OCI-LY1 (cell line): Measurements from ENCODE around the gene HEATR1.

Source experiments
- H2AFZ ChIP-seq: fragments of 200-600 bp; sonication (generic), shearing (Covaris generic); 2 replicates; pipeline ENCODE4 v1.6.0; 2014; ENCODE audit warnings: antibody characterized with exemption, mild to moderate bottlenecking, low read length
- H3F3A ChIP-seq: fragments of 200-600 bp; sonication (generic), shearing (Covaris generic); 2 replicates; pipeline ENCODE4 v1.6.0; 2014; ENCODE audit warnings: mild to moderate bottlenecking, antibody characterized with exemption, low read length, moderate library complexity; ENCODE audit not compliant: insufficient read depth
- H3K27ac ChIP-seq: fragments of 200-600 bp; sonication (generic); 2 replicates; pipeline ENCODE4 v1.5.1; 2014; ENCODE audit warnings: low read length, mixed run types, mild to moderate bottlenecking, low read depth; ENCODE audit not compliant: poor library complexity, severe bottlenecking
- H3K27me3 ChIP-seq: fragments of 200-600 bp; sonication (generic); 2 replicates; pipeline ENCODE4 v1.6.0; 2014; ENCODE audit warnings: antibody characterized with exemption, mild to moderate bottlenecking, low read length, moderate library complexity; ENCODE audit not compliant: insufficient read depth
- H3K36me3 ChIP-seq: fragments of 200-600 bp; sonication (generic); 2 replicates; pipeline ENCODE4 v1.6.1; 2014; ENCODE audit warnings: mild to moderate bottlenecking, antibody characterized with exemption, low read length, moderate library complexity, mixed read lengths; ENCODE audit not compliant: insufficient read depth
- H3K4me1 ChIP-seq: fragments of 200-600 bp; sonication (generic); 2 replicates; pipeline ENCODE4 v1.5.1; 2014; ENCODE audit warnings: mild to moderate bottlenecking, low read length, moderate library complexity; ENCODE audit not compliant: insufficient read depth, severe bottlenecking
- H3K4me2 ChIP-seq: fragments of 200-600 bp; sonication (generic), shearing (Covaris generic); 2 replicates; pipeline ENCODE4 v1.6.1; 2014; ENCODE audit warnings: low read length
- H3K4me3 ChIP-seq: fragments of 200-600 bp; sonication (generic); 2 replicates; pipeline ENCODE4 v1.5.1; 2014; ENCODE audit warnings: low read length, low read depth, mild to moderate bottlenecking, mixed read lengths; ENCODE audit not compliant: poor library complexity, severe bottlenecking
- H3K79me2 ChIP-seq: fragments of 200-600 bp; shearing (Covaris generic); 2 replicates; pipeline ENCODE4 v1.6.1; 2016; ENCODE audit warnings: mixed run types, low read length, mixed read lengths; ENCODE audit not compliant: insufficient read depth
- H3K9ac ChIP-seq: fragments of 200-600 bp; sonication (generic), shearing (Covaris generic); 2 replicates; pipeline ENCODE4 v1.6.1; 2014; ENCODE audit warnings: mild to moderate bottlenecking, low read length, mixed read lengths
- H3K9me2 ChIP-seq: fragments of 200-600 bp; sonication (generic), shearing (Covaris generic); 2 replicates; pipeline ENCODE4 v1.6.1; 2014; ENCODE audit warnings: low read depth, mild to moderate bottlenecking, low read length, mixed read lengths
- H3K9me3 ChIP-seq: fragments of 200-600 bp; shearing (Covaris generic); 2 replicates; pipeline ENCODE4 v1.6.1; 2014; ENCODE audit warnings: low read length, mixed read lengths
- H4K20me1 ChIP-seq: fragments of 200-600 bp; sonication (generic), shearing (Covaris generic); 2 replicates; pipeline ENCODE4 v1.6.0; 2016; ENCODE audit warnings: mild to moderate bottlenecking, low read length; ENCODE audit not compliant: insufficient read depth
- EZH2 ChIP-seq: fragments of 200-600 bp; sonication (generic), shearing (Covaris generic); IDR thresholded peaks from 2 replicates; pipeline ENCODE4 v1.8.0; 2017; ENCODE audit warnings: borderline replicate concordance, mixed run types, mild to moderate bottlenecking, antibody characterized with exemption, low read length, moderate library complexity, mixed read lengths
- TF ChIP-seq, protein P1 (sequence below): fragments of 200-600 bp; sonication (generic), shearing (Covaris generic); IDR thresholded peaks from 2 replicates; pipeline ENCODE4 v1.5.1; 2017; ENCODE audit warnings: mild to moderate bottlenecking, antibody characterized with exemption, low read length, moderate library complexity, mixed read lengths

Gene HEATR1

GRCh38 chr1:236502972-236503639 is 101.2 kb downstream of the HEATR1 start:
- no peaks in the 10 kb centered on the region for H3K36me3 ChIP-seq
- no peaks in the 10 kb centered on the region for H3K4me1 ChIP-seq
- no peaks in the 10 kb centered on the region for H3K9me3 ChIP-seq
- no peaks in the 10 kb centered on the region for H3K27me3 ChIP-seq
- no peak overlapping the region for H3K9ac ChIP-seq
- H4K20me1 ChIP-seq: no peaks in the 10 kb centered on the region
- no peaks in the 10 kb centered on the region for H3K79me2 ChIP-seq
- TF ChIP-seq, protein P1, sequence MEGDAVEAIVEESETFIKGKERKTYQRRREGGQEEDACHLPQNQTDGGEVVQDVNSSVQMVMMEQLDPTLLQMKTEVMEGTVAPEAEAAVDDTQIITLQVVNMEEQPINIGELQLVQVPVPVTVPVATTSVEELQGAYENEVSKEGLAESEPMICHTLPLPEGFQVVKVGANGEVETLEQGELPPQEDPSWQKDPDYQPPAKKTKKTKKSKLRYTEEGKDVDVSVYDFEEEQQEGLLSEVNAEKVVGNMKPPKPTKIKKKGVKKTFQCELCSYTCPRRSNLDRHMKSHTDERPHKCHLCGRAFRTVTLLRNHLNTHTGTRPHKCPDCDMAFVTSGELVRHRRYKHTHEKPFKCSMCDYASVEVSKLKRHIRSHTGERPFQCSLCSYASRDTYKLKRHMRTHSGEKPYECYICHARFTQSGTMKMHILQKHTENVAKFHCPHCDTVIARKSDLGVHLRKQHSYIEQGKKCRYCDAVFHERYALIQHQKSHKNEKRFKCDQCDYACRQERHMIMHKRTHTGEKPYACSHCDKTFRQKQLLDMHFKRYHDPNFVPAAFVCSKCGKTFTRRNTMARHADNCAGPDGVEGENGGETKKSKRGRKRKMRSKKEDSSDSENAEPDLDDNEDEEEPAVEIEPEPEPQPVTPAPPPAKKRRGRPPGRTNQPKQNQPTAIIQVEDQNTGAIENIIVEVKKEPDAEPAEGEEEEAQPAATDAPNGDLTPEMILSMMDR: no peak
- no peak for TF ChIP-seq EZH2
- no peak overlapping the region for H3K4me3 ChIP-seq
- H3K27ac ChIP-seq: no peak overlapping the region
- no peaks in the 10 kb centered on the region for H3K9me2 ChIP-seq
- no peaks in the 10 kb centered on the region for H3F3A ChIP-seq
- H2AFZ ChIP-seq: no peak overlapping the region
- H3K4me2 ChIP-seq: no peak overlapping the region

DNA sequence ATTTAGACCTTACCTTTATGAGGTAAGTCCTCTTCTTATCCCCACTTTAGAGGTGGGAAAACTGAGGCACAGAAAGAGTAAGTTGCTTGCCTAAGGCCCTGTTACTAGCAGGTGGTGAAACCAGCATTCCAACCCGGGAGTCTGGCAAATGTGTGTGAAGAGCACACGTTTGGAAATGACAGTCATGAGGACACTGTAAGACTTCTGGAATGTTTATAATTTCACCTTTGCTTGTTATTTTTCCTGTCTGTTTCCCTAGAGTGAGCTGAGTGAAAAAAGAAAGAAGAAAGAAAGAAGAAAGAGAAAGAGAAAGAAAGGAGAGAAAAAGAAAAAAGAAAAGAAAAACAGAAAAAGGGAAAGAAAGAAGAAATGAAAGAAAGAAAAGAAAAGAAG is 101.7 kb downstream of the HEATR1 start:
- TF ChIP-seq EZH2: no peak
- TF ChIP-seq, protein P1: no peak
- no peaks in the 10 kb centered on the region for H3K9me2 ChIP-seq
- no peaks in the 10 kb centered on the region for H3K4me1 ChIP-seq
- H3F3A ChIP-seq: no peaks in the 10 kb centered on the region
- H3K27ac ChIP-seq: no peak overlapping the region
- no peak overlapping the region for H3K4me2 ChIP-seq
- H3K36me3 ChIP-seq: no peaks in the 10 kb centered on the region
- no peak overlapping the region for H3K9ac ChIP-seq
- no peaks in the 10 kb centered on the region for H3K9me3 ChIP-seq
- H3K27me3 ChIP-seq: no peaks in the 10 kb centered on the region
- no peaks in the 10 kb centered on the region for H4K20me1 ChIP-seq
- no peak overlapping the region for H3K4me3 ChIP-seq
- no peaks in the 10 kb centered on the region for H3K79me2 ChIP-seq
- H2AFZ ChIP-seq: no peak overlapping the region

- H3K4me1 ChIP-seq: no peaks in the 10 kb centered on the region
- no peaks in the 10 kb centered on the region for H3K9me2 ChIP-seq
- no peaks in the 10 kb centered on the region for H4K20me1 ChIP-seq
- H2AFZ ChIP-seq: no peak overlapping the region
- H3K36me3 ChIP-seq: no peaks in the 10 kb centered on the region
- H3K27me3 ChIP-seq: no peaks in the 10 kb centered on the region
- H3F3A ChIP-seq: no peaks in the 10 kb centered on the region
- no peaks in the 10 kb centered on the region for H3K9me3 ChIP-seq
- no peak overlapping the region for H3K27ac ChIP-seq
- no peaks in the 10 kb centered on the region for H3K79me2 ChIP-seq
- H3K4me3 ChIP-seq: no peak overlapping the region
- H3K9ac ChIP-seq: no peak overlapping the region
- no peak overlapping the region for H3K4me2 ChIP-seq
- TF ChIP-seq, protein P1: no peak
- no peak for TF ChIP-seq EZH2
These were observed 103.2 kb downstream of the HEATR1 start for GRCh38 chr1:236501093-236501492.
